Activated T-cell treated with anti-CD3 and anti-CD28 coated beads, Interleukin-2, amount 50 U/mL, for 48 hours (primary cell): Measurements from ENCODE around the gene SNAPIN.

Source experiments
- DNase-seq, 2 experiments: peaks; one replicate each; pipeline ENCODE4 v3.0.0-alpha.2; 2020

Gene SNAPIN

DNA sequence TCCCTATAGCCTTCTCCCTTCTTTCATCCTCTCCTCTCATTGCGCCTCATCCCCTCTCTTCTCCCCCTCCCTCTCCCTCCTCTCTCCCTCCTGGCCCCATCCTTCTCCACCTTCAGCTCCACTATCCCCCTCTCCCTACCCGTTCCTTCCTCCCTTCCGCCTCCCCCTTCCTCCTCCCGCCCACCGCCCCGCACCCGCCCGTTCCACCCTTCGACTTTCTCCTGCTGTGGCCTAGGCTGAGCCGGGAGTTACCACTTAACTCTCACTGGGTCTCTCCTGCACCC is 21.6 kb downstream of the SNAPIN start:
- no peak for DNase-seq

DNA sequence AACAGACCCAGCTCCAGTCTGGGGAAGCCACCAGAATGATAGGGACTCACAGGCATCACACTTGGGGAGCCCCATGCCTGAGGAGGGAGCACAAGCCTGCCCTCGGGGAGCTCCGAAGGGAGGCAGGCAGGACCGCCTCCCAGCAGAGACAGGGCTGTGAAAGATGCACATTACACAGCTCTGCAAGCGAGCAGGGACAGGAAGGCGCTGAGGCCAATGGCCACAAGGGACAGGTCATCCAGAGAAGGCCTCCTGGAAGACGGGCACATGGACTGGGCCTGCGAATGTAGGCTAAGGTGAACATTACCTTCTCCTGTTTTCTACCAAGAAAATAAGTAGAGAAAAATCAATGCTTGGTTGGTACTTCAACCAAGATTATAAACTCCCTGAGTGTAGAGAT is 24.2 kb downstream of the SNAPIN start:
- no peak for DNase-seq

DNA sequence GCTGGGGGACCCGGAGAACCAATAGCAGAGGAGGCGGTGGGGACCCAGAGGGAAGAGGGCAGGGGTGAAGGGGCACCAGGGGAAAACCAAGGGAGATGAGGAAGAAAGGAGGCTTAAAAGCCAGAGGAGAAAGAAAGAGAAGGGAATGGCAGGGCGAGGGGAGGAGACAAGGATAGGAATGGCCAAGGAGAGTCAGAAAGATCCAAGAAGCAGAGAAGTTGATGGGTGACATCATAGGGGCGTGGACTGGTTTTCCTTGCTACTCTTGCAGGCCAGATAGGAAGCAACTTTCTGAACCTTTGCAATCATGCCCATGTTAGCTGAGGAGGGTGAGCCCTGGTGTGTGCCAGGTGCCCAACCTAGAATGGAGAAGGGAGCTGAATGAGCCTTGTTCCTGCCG is 25.4 kb downstream of the SNAPIN start:
- DNase-seq: no peak

DNA sequence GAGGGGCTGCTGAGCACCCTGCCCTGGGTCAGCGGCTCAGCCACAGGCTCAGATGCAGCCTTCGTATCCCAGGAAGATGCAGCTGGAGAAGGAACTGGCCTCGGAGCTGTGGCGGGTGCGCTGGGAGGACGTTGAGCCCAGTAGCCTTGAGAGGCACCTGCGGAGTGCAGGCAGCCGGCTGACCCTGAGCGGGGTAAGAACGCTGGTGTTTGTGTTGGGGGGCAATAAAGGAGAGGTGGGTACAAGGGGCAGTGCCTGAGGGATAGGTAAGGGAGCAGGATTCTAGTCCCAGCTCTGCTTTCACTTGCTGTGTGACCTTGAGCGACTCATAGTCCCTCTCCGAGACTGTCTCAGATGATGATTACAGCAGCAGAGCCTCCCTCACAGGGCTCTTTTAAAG is 26.4 kb downstream of the SNAPIN start:
- no peak for DNase-seq

DNA sequence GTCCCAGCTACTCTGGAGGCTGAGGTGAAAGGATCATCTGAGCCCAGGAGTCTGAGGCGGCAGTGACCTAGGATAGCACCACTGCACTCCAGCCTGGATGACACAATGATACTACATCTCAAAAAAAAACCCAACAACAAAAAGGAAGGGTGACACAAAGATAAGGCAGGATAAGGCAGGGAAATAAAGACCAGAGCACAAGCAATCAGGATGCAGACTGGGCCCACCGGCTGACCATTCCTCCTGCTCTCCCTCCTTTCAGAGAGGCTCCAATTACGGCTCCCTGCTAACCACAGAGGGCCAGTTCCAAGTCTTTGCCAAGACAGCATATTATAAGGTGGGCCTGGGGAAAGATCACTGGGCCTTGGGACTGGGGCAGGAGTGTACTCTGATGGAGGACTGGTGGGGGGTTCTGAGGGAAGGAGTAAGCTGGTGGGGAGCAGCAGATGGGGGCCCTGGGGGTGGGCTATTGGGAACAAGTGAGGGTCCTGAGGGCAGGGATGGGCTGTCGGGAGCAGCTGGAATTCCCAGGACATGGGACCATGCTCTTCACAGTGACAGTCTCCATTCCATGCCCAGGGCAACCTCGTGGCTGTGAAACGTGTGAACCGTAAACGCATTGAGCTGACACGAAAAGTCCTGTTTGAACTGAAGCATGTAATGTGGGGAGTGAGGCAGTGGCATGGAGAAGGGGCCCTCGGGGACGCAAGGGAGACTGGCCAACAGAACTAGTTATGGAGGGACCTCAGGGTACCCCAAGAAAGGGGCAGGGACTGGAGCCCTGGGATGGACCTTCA is 27.2 kb downstream of the SNAPIN start:
- DNase-seq: no peak

DNA sequence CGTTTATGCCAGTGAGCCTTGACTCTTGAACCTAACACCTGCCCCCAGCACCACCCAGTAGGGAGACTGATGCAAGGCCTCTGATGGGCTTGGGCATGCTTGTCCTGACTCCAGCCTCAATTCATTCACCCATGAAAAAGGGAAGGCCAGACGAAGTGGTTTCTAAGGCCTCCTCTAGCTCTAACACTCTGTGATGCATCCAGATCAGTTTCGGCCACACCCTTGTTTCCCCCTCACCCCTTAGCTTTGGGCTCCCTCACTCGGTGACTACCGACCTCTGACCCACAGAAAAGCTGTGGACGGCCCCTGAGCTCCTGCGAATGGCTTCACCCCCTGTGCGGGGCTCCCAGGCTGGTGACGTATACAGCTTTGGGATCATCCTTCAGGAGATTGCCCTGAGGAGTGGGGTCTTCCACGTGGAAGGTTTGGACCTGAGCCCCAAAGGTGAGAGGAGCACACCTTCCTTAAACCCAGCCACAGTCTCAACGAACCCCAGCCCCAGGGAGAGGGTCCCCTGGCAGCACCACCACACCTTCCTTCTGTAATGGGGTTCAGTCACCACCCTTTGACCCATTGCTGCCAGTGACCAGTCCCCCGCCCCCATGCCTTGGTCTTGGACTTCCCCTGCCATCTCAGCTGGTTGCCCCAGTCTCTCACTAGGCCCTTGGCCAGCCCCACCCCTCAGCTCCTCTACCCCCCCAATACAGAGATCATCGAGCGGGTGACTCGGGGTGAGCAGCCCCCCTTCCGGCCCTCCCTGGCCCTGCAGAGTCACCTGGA is 29.0 kb downstream of the SNAPIN start:
- no peak for DNase-seq

DNA sequence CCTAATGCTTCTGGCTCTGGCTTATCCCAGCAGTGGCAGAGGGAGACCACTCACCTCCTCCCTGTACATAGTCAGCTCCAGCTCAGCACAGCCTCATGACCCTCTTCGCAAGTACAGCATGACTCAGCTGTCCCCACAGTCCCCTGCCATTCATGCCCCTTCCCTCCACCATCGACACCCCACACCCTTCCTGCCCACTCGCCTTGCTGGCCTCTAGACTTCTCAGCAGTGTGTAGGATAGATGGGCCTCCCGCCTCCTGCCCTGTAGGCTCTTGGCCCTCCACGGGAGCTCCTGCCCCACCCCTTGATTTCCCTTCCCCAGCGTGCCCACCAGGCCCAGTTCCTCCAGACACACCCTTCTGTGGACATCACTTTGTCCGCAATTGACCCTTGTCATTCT is 29.8 kb downstream of the SNAPIN start:
- no peak for DNase-seq

DNA sequence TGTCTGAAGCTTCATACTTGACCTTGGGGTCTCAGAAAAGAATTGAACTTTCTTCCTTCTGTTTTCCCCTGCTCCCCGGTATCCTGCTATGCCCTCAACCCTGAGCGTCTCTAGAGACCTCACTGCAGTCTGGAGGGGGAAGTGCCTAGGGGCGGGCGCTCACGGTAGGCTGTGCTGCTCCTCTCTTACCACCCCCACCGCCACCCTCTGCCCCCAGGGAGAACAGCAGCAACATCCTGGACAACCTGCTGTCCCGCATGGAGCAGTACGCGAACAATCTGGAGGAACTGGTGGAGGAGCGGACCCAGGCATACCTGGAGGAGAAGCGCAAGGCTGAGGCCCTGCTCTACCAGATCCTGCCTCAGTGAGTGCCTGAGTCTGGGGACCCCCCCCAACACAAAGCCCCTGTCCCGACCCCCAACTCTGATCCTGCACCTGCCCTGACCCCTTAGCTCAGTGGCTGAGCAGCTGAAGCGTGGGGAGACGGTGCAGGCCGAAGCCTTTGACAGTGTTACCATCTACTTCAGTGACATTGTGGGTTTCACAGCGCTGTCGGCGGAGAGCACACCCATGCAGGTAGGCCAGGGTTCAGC is 30.3 kb downstream of the SNAPIN start:
- no peak for DNase-seq

DNA sequence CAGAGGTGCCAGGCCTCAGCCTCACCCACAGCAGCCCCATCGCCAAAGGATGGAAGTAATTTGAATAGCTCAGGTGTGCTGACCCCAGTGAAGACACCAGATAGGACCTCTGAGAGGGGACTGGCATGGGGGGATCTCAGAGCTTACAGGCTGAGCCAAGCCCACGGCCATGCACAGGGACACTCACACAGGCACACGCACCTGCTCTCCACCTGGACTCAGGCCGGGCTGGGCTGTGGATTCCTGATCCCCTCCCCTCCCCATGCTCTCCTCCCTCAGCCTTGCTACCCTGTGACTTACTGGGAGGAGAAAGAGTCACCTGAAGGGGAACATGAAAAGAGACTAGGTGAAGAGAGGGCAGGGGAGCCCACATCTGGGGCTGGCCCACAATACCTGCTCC is 35.0 kb downstream of the SNAPIN start:
- no peak for DNase-seq

DNA sequence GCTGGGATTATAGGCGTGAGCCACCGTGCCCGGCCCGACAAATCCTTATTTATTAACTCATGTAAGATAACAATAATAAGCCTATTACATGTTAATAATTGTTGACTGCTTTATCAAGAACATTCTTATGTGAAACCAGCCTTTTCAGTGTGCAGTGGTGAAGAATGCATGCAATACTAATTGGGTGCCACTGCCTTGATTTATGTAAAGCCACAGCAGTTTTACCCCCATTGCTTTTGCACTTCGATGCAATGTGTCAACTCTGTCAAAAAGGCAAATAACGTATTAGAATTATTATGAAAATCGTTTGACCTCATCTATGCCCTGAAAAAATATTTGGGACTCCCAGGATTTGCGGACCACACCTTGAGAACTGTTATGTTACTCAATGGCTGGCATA is 38.2 kb downstream of the SNAPIN start:
- no peak for DNase-seq

DNA sequence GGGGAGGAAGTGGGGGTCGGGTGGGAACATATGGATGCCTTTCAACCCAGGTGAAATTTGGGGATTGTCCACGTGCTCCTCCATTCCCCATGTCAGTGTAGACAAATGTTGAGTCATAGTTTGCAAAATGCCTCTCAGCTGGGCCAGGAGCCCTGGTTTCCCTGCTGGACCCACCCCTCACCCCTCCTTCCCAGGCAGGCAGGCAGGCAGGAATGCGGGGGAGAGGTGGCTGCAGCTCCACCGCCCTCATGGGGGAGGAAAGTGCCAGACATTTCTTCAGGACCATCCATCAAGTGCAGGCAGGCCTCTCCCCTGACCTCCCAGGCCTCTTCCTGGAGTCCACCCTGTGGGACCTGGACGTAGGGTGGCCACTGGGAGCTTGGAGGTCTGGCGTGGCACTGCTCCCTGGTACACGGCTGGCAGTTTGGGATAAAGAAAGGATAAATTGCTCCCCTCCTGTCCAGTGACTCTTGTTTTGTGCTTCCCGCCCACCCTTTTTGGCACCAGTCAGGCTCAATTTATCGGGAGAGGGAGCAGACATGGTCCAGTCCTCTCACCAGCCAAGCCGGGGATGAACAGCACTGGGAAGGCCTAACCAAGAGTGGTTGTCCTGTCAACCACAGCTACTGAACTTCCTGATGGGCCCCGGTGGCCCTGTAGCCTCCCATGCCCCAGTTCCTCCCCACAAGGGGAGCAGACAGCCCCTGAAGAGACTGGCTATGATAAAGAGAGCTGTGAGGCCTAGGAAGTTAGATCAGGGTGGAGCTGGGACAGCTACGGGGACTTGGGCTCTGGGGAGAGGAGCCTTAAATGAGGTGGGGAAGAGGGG is 38.9 kb downstream of the SNAPIN start:
- no peak for DNase-seq

DNA sequence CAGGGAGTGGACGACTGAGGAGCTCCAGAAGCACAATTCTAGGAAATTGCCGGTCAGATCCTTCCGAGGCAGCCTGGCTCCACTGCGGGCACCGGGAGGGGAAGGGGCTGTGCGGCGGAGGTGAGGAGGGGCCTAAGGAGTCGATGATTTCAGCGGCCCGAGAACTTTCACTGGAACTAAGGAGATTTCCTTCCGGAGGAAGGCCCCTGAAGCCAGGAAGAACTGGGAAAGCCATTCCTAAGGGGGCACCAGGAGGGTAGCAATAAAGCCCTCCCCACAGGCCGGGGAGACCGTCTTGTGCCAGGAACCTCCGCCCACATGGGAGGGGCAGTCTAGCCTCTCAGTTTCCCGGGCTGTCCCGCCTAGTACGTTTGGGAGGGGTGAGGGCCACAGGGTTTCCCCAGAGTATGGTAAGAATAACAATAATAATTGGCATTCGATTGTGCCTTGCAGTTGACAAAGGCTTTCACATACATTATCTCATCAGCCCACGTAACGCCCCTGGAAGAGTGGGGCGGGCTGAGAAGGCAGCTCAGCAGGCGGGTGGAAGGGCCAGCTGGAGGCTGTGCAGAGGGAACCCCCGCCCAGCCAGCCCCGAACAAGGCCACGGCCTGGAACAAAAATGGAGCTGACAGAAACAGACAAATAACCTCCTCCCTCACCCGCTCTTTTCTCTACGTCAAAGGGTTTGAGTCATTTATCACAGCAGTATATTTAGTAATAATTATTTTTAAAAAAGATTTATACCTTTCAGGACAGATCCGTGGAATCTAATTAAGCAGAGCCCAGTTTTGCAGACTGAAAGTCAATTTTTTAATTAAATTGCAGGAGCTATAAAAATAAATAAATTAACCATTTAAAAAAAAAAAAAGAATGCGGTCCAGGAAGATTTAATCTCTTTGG is 39.8 kb downstream of the SNAPIN start:
- no peak for DNase-seq

DNA sequence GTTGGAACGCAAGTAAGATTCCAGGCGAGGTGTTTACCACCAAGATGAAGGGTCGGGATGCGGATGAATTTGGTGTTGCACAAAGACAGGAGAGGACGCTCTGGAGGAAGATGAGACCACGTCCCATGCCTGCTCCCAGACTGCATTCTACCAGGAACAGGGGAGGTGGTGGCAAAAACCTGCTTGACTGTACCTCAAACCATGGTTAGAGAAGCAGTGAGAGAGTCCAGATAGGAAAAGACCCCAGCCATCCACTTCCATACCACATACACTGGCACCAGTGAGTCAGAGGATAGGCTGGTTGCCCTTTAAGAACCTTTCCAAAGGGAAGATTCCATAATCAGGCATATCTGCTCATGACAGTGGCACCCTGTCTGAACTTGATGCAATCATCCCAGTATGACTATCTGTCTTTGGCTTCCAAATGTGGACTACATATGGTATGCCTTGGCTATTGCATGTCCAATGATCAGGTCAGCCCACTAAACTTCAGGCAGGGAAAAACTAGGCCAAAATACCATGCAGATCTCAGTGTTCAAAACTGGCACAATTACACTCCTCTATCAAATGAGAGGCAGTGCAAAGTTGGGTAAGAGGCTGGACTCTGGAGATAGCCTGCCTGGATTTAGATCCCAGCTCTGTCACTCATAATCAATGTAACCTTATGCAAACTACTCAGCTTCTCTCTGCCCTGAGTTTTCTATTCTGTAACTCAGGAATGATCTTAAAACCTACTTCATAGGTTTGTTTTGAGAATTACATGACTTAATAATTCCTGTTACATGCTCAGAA is 40.6 kb downstream of the SNAPIN start:
- DNase-seq: no peak

DNA sequence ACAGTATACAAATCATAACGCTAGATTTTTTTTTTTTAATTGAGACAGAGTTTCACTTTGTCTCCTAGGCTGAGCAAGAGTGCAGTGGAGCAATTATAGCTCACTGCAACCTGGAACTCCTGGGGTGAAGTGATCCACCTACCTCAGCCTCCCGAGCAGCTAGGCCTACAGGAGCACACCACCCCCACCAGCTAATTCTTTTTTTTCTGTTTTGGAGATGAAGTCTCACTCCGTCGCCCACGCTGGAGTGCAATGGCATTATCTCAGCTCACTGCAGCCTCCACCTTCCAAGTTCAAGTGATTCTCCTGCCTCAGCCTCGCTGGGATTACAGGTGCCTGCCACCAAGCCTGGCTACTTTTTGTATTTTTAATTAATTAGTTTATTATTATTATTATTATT is 41.3 kb downstream of the SNAPIN start:
- DNase-seq: no peak

DNA sequence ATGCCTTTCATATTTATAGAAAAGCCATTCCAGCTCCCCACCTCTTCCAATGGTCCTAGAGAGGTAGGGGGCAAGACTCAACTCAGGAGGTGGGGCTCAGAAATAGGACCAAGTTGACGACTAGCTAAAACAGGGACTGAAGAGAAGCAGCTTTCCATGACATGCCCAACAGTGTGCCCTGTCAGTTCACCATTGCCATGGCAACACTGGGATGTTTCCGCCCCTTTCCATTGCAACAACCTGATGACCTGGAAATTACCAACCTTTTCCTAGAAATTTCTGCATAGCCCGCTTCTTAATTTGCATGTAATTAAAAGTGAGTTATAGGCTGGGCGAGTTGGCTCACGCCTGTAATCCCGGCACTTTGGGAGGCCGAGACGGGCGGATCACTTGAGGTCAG is 47.0 kb downstream of the SNAPIN start:
- DNase-seq: no peak

DNA sequence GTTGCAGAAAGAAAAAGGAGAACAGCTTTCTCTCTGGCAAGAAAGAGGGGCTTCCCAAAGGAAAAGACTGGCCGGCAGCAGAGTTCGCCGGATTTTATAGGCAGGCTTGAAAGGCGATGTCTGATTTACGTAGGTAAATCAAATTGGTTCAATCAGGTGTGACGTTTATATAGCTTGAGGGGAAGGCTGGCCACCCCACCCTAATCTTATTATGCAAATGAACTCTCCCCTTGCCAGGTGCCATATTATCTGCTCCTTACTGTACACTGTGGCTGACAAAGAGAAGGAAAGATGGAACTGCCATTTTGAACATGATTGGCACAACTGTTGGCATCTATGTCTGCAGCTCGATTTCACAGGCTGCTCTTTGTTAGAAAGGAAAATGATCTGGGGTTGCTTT is 52.5 kb downstream of the SNAPIN start:
- no peak for DNase-seq
